ENCODE data around the gene OR10AD1.
A peak's percentile ranks its signal among the peaks of the same experiment; 100 is the strongest.
"Not testable (repeated sequence)": the region's sequence is repeated elsewhere in the genome, so short reads cannot be mapped to it uniquely, and the experiment has no call there.

OR10AD1 gene, protein sequence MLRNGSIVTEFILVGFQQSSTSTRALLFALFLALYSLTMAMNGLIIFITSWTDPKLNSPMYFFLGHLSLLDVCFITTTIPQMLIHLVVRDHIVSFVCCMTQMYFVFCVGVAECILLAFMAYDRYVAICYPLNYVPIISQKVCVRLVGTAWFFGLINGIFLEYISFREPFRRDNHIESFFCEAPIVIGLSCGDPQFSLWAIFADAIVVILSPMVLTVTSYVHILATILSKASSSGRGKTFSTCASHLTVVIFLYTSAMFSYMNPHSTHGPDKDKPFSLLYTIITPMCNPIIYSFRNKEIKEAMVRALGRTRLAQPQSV

DNA sequence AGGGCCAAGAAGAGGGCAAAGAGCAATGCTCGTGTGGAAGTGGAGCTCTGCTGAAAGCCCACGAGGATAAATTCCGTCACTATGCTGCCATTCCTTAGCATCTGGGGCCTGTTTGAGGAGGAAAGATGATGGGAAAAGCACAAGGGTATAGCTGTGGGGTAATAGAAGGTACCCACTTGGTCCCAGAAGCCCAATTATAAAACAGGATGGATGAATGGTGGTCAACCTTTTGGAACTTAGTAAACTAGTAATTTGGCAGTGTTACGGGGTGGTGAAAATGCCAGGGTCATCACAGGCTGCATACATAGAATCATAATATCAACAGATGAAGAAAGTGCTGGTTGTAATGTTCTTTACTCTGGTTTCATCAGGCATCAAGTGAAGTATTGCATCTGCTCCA is at the start of gene OR10AD1:
OR10AD1 (minus strand) TSS at position 101 of the 400 bp plus-strand sequence; CDS start at position 101, 0 bp downstream.
- no peak for DNase-seq

DNA sequence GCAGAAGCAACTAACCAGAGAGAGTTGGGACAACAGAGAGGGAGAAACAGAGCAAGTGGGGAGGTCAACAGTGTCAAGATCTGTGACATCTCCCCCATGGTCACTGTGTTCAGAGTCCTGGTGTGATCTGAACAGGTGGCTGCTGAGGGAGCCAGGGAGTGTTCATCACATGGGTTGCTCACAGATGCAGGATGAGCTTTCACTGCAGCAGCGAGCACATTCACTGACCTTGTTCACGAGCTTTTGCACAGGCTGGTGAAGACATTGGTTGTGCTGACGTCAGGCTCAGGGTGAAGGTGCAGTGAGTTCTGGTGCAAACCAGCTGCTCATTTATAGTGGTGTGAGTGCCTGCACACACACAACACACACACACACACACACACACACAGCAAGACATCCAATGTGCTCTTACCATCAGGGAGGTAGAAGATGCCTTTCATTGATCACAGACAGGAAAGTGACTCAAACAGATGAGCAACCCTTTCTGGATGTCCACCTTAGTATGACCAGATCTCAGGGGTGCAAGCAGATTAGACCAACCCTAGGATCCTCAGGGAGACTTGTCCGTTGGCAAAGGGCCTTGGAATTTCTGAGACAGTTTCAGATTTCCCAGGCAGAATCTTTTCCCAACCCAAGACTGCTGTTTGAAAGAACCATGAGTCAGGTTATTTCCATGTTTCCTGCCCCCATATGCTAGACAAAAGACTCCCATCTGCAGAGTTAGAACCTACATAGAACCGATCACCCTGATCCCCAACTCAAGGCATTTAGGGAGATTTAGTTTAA is 44.3 kb upstream of the OR10AD1 start:
- DNase-seq = no peak

DNA sequence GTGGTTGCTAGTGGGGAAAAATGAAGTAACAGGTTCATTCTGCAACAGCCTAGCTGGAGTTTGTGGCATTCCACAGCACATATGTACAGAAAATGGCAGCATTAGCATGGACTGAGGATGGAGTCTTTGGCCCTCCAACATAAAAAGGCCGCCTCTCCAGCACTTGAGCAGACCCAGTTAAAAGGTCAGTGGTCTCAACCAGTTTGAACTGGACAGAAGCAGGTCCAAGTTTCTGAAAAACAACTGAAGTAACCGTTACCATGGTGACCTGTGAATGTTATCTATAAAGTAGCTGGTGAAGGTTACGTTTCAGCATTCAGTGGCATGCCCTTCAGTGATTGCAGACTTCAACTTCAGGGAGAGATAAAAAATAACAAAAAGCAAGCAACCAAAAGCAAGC is 34.1 kb upstream of the OR10AD1 start:
- DNase-seq = no peak

DNA sequence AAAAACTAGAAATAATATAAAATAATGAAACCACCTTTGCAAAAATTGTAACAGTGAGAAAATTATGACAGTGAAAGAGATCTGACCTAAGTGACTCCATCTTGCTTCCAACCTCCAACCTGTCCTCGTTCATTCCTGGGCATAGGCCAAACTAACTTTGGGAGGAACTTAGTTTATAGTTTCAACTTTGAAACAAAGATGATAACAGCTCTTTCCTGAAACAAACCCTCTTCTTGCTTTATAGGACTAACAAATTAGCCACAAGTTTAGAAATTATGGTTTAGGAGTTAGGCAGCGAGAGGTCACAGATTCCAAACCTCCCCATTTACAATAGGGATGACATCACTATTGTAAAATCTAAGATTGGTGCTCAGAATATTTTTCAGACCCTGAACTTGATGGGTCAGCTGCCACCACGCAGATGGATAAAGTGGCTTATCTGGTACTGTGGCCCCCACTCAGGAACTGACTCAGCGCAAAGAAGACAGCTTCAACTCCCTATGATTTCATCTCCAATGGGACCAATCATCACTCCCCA is 32.8 kb upstream of the OR10AD1 start:
- no peak for DNase-seq

DNA sequence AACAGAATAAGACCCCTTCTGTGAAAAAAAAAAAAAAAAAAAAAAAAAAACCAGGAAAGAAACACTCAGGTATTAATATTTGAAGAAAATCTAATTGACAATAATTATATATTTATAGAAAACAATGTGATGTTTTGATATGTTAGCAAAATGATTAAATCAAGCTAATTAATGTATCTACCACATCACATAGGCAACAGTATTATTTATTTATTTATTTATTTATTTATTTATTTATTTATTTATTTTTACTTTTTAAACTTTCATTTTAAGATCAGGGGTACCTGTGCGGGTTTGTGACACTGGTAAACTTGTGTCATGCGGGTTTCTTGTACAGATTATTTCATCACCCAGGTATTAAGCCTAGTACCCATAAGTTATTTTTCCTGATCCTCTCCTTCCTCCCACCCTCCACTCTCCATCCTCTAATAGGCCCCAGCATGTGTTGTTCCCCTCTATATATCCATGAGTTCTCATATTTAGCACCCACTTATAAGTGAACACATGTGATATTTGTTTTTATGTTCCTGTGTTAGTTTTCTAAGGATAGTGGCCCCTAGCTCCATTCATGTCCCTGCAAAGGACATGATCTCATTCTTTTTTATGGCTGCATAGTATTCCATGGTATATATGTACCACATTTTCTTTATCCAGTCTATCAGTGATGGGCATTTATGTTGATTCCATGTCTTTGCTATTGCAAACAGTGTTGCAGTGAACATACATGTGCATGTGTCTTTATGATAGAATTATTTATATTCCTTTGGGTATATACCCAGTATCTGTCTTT is 28.3 kb upstream of the OR10AD1 start:
- not testable (repeated sequence) for DNase-seq

DNA sequence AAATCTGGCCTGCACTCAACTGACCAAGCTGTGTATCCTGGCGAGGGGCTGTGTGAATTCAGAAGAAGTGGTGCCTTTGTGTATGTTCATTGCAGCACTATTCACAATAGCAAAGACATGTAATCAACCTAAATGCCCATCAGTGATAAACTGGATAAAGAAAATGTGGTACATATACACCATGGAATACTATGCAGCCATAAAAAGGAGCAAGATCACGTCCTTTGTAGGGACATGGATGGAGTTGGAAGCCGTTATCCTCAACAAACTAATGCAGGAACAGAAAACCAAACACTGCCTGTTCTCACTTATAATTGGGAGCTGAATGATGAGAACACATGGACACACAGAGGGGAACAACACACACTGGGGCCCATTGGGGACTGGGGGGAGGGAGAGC is 21.4 kb upstream of the OR10AD1 start:
- DNase-seq = not testable (repeated sequence)

DNA sequence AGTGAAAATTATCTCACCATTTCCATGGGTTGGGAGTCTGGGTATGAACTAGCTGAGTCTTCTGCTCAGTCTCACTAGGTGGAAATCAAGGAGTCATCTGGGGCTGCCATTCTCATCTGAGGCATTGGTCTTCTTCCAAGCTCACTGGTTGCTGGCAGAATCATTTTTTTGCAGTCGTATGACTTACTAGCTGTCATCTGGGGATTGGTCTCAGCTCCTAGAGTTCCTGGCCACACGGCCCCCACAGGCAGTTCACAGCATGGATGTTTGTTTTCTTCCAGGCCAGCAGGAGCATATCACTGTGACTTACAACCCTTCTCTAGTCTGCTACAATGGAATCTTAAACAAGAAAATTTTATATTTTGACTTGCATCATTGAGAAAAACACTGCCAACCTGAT is 18.6 kb upstream of the OR10AD1 start:
- no peak for DNase-seq

DNA sequence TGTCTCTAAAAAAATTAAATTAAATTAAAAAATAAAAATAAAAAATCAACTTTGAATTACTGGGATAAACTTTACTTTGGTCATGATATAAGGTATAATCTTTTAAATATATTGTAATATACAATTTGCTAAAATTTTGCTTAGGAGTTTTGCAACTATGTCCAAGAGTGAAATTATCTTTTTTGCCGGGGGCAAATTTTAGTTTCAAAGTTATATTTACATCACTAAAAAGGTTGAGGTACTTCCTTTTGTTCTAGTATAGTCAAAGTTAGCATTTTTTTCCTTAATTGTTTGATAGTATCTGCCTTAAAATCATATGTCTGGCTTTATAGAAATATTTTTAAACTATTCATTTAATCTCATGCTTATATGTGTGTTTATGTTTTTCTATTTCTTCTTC is 17.6 kb upstream of the OR10AD1 start:
- DNase-seq = no peak

DNA sequence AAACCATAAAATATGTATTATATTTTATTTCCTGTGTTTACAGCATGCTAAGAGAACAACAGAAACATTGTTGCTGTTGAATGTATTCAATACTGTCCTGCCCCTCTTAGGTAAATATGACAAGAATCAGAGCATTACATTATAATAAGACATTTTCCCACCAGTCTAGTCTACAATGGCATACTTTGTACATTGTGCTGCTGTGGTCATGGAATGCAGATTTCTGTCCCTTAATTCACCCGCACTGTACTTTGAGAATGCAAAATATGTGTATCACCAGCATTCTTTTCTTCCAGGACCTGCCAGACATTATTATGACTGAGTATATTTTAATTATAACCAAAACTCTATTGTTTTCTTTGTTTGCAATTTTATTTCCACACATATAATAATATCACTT is 16.5 kb upstream of the OR10AD1 start:
- no peak for DNase-seq

DNA sequence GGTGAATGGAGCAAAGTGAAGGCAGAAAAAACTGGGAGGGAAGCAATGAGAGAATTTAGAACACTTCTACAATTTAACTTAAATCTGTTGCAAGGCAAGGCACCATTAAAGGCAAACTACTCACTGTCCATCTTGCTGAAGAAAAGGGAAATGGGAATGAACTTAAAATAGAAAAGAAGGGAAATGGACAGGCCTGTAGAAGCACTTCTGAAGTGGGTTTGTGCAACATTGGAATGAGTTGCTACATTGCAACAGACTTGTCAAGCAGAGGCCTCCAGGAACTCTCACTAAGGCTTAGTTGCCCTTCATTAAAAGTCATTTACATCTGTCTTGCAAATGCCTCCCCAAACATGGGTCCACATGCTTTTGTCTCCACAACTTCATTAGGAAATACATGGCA is 13.7 kb upstream of the OR10AD1 start:
- no peak for DNase-seq

DNA sequence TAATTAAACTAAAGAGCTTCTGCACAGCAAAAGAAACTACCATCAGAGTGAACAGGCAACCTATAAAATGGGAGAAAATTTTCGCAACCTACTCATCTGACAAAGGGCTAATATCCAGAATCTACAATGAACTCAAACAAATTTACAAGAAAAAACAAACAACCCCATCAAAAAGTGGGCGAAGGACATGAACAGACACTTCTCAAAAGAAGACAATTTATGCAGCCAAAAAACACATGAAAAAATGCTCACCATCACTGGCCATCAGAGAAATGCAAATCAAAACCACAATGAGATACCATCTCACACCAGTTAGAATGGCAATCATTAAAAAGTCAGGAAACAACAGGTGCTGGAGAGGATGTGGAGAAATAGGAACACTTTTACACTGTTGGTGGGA is 6.4 kb upstream of the OR10AD1 start:
- DNase-seq = not testable (repeated sequence)

DNA sequence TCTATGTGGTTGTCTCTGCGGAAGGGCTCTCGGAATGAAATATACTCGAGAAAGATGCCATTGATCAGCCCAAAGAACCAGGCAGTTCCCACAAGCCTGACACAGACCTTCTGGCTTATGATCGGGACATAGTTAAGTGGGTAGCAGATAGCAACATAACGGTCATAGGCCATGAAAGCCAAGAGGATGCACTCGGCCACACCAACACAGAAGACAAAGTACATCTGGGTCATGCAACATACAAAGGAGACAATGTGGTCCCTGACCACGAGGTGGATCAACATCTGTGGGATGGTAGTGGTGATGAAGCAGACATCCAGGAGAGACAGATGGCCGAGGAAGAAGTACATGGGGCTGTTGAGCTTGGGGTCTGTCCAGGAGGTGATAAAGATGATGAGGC is 326 bp downstream of the OR10AD1 start:
- DNase-seq = no peak

DNA sequence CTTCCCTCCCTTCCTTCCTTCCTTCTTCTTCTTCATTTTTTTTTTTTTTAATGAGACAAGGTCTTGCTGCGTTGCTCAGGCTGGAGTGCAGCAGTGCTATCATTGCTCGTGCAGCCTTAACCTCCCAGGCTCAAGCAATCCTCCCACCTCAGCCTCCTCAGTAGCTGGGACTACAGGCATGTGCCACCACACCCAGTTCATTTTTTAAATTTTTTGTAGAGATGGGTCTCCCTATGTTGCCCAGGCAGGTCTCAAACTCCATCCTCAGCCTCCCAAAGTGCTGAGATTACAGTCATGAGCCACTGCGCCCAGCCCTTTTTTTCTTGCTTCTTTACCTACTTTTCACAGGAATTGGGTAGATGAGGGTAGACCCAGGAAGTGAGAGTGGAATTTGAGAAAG is 1.6 kb downstream of the OR10AD1 start:
- no peak for DNase-seq

DNA sequence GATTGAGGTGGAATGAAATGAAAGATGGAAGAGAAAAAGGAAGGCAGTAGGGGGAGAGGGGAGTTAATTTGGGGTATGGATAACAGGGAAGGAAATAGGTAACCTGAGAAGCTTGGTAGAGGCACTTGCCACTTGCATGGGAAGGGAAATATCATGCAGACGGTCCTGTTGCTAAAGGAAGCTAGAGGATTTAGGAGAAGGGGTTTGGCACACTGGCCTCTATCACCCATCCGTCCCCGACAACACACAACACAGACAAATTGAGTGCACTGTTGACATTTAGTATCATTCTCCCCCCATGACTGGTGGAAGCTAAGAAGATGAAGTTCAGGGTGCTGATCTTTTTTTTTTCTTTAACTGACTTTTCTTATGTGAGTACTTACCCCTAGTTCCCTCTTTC is 2.0 kb downstream of the OR10AD1 start:
- no peak for DNase-seq

DNA sequence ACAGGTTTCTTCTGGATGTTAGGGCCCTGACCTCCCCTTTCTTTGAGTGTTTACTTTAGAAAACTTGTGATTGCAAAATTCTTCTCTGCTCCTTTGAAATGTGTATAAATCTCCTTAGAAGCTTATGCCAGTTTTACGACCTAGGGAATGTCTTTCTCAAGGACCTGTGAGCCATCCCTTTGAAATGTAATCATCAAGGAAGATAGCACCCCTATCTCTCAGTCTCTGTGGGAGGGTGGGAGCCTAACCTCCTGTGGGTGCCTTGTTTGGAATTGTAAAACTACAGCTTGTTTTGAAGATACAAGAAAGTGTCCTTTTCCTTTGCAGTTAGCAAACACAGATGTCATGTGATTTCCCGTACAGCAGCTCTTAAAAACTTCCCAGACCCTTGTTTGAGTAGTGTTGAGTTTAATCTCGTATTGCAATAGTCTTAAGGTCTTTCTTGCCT is 3.3 kb downstream of the OR10AD1 start:
- no peak for DNase-seq

DNA sequence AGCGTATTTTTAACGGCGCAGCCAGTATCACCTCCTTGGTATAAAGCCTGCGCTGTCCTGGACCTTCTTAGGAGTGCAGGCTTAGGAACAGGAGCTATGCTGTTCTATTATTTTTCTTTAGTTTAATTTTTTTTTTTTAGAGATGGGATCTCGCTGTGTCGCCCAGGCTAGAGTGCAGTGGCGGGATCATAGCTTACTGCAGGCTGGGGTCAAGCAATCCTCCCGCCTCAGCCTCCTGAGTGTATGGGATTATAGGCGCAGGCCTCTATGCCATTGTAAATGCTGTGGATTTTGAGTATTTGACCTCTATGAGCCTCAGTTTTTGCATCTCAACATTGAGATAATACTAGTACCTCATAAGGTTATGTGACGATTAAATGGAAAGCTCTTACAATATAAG is 4.1 kb downstream of the OR10AD1 start:
- DNase-seq = no peak

DNA sequence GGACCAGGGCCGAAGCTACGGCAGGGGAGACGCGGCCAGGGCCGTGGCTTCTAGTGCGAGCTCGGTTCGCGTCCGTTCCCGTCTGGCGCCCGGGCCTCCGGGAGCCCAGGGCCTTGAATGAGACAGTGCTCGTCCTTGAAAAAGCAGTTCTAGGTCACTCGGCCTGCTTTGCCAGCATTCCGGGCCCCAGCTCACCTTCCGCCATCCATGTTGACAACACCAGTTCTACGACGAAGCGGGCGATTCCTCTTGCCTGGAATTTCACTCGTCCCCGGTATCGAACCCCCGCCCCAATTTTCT is 4.5 kb downstream of the OR10AD1 start:
- DNase-seq = peak in 2 of 14 donors; percentile 72 to 73

DNA sequence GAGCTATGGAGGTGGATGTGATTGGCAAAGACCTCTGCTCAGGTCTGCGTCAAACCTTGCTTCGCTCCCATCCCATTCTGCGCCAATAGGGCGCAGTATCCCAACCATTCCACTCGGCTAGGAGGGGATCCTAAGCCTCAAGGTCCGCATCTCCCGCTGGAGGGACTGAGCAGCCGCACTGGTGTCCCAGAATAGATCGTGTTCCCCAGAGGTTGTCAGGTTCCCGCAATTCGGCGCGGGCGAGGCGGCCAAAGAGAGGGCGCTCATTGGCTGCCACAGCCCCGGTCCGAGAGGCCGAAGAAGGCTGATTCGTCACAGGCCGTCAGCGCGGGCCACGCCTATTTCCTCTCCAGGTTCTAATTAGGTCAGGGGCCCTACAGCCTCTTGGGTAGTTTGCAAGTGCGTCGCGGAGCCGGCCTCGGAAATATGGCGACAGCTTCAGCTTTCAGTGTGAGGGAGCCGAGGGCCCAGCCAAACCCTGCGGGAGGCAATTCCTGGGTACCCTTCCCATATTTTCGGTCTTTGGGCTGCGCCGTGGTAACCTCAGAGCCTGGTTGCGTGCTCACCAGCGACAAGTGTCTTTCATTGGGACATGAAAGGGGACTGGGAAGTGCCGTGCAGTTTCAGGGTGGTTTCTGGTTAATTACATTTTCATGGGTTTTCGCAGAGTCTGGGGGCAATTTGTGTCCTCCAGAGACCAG is 5.0 kb downstream of the OR10AD1 start:
- DNase-seq = peak; percentile 46 to 100 (median 87)

DNA sequence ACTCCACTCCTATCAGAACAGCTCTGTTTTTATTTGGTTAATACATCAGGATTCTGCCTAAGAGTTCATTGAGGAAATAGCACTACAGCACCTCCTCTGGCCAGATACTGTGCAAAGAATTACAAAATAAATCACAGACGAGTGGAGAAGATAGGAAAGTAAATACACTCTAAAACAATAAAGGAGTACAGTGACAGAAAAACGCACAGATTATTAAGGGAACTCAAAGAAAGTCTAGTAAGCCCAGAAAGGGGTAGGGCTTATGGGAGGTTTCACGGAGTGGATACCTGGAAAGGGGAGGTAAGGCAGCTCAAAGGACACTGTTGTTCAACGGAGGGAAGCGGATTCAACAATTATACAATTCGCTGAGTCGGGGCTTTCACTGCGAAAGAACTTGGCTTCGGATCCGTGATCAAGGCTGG is 5.5 kb downstream of the OR10AD1 start:
- peak in 2 of 14 donors; percentile 27 to 84 for DNase-seq

DNA sequence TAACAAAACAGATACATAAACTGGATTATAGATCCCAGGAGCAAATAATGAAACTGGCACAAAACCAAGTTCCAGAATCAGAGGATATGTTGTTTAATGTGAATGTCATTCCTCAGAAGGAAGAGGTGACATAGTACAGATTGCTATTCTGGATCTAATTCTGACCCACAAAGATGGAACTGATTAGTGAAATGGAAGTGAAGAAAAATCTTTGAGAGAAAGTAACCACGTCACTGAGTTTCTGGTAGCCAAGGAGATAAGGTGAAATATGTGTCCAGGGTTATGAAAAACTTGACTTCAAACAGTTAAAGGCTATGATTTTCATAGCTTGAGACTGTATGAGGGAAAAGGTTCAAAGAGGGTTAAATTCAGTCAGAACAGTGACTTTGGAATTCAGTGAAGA is 8.3 kb downstream of the OR10AD1 start:
- no peak for DNase-seq

DNA sequence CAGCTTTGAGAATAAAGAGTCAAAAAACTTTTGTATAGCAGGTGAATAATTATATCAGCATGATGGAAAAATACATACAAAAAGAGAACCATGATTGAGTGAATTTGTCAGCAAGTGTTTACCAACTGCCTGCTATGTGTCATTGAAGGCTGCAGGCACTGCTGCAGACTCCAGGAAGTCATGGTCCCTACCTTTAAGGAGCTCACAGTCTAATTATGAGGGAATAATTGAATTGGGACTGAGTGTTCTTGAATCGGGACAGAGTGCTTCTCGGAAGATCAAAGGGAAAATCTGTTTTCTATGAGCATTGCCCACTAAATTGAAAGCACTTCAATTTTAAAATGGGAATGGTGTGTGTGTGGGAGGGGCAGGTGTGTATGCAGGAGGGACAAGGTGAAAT is 9.5 kb downstream of the OR10AD1 start:
- no peak for DNase-seq

DNA sequence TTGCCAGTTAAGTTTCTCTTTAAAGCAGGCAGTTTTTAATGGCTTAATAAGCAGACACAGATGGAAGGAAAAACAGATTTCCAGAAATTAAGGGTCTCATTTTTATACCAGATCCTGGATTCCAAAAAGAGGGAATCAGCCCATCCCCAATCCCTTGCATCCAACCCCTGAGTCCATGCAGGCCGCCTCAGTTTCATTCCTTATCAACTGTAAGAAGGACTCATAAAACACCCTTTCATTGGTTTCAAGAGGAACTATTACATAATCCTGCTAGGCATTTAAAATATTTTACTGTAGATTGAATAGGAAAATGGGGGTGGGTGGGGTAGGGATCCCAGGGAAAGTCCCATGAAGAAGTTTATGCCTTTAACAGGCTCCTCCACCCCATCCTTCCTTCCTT is 10.2 kb downstream of the OR10AD1 start:
- no peak for DNase-seq

Data from C1 segment of cervical spinal cord (tissue), 14 donors.